Fibroblast of lung (primary cell): ENCODE data around the gene PITRM1. TPM values are rescaled to one million over a fixed set of nuclear protein-coding genes. Genes with fewer than 3 reads are reported as not detected.

Experiments
- DNase-seq, 2 donors: peaks; one replicate each; pipeline versions ENCODE4 v3.0.0 to v3.0.0-alpha.2; 2010; ENCODE audit warnings: low read depth in 2 of 2
- H2AFZ ChIP-seq: 2 replicates; pipeline ENCODE4 v1.5.1; 2012; ENCODE audit warnings: low read length, control low read depth, inconsistent platforms
- H3K27ac ChIP-seq: 2 replicates; pipeline ENCODE4 v1.5.1; 2011; ENCODE audit warnings: low read length, control low read depth; ENCODE audit not compliant: insufficient read depth
- H3K27me3 ChIP-seq: 2 replicates; pipeline ENCODE4 v1.5.1; 2011; ENCODE audit warnings: mild to moderate bottlenecking, low read length; ENCODE audit not compliant: control insufficient read depth, insufficient read depth
- H3K36me3 ChIP-seq: 2 replicates; pipeline ENCODE4 v1.5.1; 2011; ENCODE audit warnings: low read length; ENCODE audit not compliant: control insufficient read depth, insufficient read depth
- H3K4me1 ChIP-seq: 2 replicates; pipeline ENCODE4 v1.5.1; 2011; ENCODE audit warnings: low read length; ENCODE audit not compliant: control insufficient read depth, insufficient read depth; ENCODE audit errors: extremely low read depth
- H3K4me2 ChIP-seq: 2 replicates; pipeline ENCODE4 v1.5.1; 2011; ENCODE audit warnings: low read length, control low read depth; ENCODE audit not compliant: insufficient read depth; ENCODE audit errors: extremely low read depth
- H3K4me3 ChIP-seq, 4 experiments: fragments of 200-600 bp in 1 of 4; sonication (generic) in 1 of 4; replicated peaks in 1 of 4; 2 replicates each; pipeline ENCODE4 v1.5.1; 2011 to 2016; ENCODE audit warnings: low read length in 4 of 4, low read depth in 3 of 4, mild to moderate bottlenecking in 3 of 4, control low read depth in 2 of 4, inconsistent platforms in 1 of 4, mixed read lengths in 1 of 4; ENCODE audit not compliant: insufficient read depth in 1 of 4; ENCODE audit errors: control extremely low read depth in 1 of 4
- H3K79me2 ChIP-seq: 2 replicates; pipeline ENCODE4 v1.5.1; 2012; ENCODE audit warnings: mild to moderate bottlenecking, low read length, inconsistent platforms; ENCODE audit not compliant: control insufficient read depth, insufficient read depth
- H3K9ac ChIP-seq: 2 replicates; pipeline ENCODE4 v1.5.1; 2011; ENCODE audit warnings: mild to moderate bottlenecking, low read length, control low read depth; ENCODE audit not compliant: insufficient read depth
- H3K9me3 ChIP-seq: 2 replicates; pipeline ENCODE4 v1.5.1; 2012; ENCODE audit warnings: low read depth, low read length; ENCODE audit not compliant: control insufficient read depth, insufficient read depth
- H4K20me1 ChIP-seq: 2 replicates; pipeline ENCODE4 v1.5.1; 2011; ENCODE audit warnings: low read length; ENCODE audit not compliant: control insufficient read depth, insufficient read depth; ENCODE audit errors: extremely low read depth
- CTCF ChIP-seq, 2 donors: IDR thresholded peaks in 1 of 2; conservative IDR thresholded peaks in 1 of 2; 1 replicate in 1 of 2; 2 replicates in 1 of 2; pipeline ENCODE4 v1.5.1; 2011 to 2012; ENCODE audit warnings: low read length in 2 of 2, control low read depth in 1 of 2, inconsistent platforms in 1 of 2, low read depth in 1 of 2, mild to moderate bottlenecking in 1 of 2
- EZH2 ChIP-seq: IDR thresholded peaks from 2 replicates; pipeline ENCODE4 v1.5.1; 2012; ENCODE audit warnings: low read length, control low read depth, mild to moderate bottlenecking; ENCODE audit errors: missing control alignments
- polyA plus RNA-seq, 2 donors: library from polyadenylated mRNA; depleted of rRNA in 1 of 2; stranded (reverse) in 1 of 2; unstranded in 1 of 2; fragments of >200 nt; gene quantifications; 2 replicates each; pipeline ENCODE4 v1.2.1, GENCODE V29; 2011 to 2012; ENCODE audit warnings: missing spikeins in 1 of 2
- total RNA-seq: library from RNA; depleted of rRNA; stranded (reverse); fragments of >200 nt; gene quantifications from 2 replicates; pipeline ENCODE4 v1.2.1, GENCODE V29; 2014

Gene PITRM1
- total and polyA plus RNA-seq, 2 donors (not counting 1 experiment from before 2014, with no cell fraction given) = 53.1 to 73.7 TPM

- Histone ChIP-seq H3K4me3 (no peak overlapping the region), H3K4me2 (peak overlapping the region; percentile 59), H3K79me2 (peaks cover 27% of the 10 kb centered on the region), H2AFZ (no peak overlapping the region), H3K9me3 (no peaks in the 10 kb centered on the region), H3K36me3 (peaks cover 29% of the 10 kb centered on the region), H3K27me3 (no peaks in the 10 kb centered on the region), H3K27ac (peak overlapping the region; percentile 84), H3K9ac (peak overlapping the region; percentile 13), H4K20me1 (no peaks in the 10 kb centered on the region), H3K4me1 (peaks cover 11% of the 10 kb centered on the region)
- peak; percentile 49 to 71 for DNase-seq
- TF ChIP-seq CTCF (conservative IDR thresholded peaks at IDR 0.05 in 1 of 2, IDR thresholded peaks at IDR 0.05 in 1 of 2; ENCODE audit: low read depth in 1 of 2, low read length in 2 of 2) (no peak), EZH2 (no peak)
Measured at GRCh38 chr10:3102720-3103427, 69.7 kb downstream of the PITRM1 start.

- no peak overlapping the region for H3K27ac ChIP-seq
- TF ChIP-seq EZH2 (no peak), CTCF (conservative IDR thresholded peaks at IDR 0.05 in 1 of 2, IDR thresholded peaks at IDR 0.05 in 1 of 2; ENCODE audit: low read depth in 1 of 2, low read length in 2 of 2) (no peak)
- no peak overlapping the region for H3K4me2 ChIP-seq
- no peaks in the 10 kb centered on the region for H3K27me3 ChIP-seq
- peaks cover 39% of the 10 kb centered on the region for H3K79me2 ChIP-seq
- no peak for DNase-seq
- no peak overlapping the region for H3K9ac ChIP-seq
- H3K4me1 ChIP-seq = peaks cover 18% of the 10 kb centered on the region
- H3K9me3 ChIP-seq = no peaks in the 10 kb centered on the region
- no peaks in the 10 kb centered on the region for H4K20me1 ChIP-seq
- no peak overlapping the region for H3K4me3 ChIP-seq
- H3K36me3 ChIP-seq = peaks cover 29% of the 10 kb centered on the region
- H2AFZ ChIP-seq = no peak overlapping the region
Measured at GRCh38 chr10:3100856-3101640, 71.5 kb downstream of the PITRM1 start.

- H3K4me2 ChIP-seq = no peak overlapping the region
- H3K27me3 ChIP-seq = no peaks in the 10 kb centered on the region
- TF ChIP-seq CTCF (conservative IDR thresholded peaks at IDR 0.05 in 1 of 2, IDR thresholded peaks at IDR 0.05 in 1 of 2; ENCODE audit: low read depth in 1 of 2, low read length in 2 of 2) (no peak), EZH2 (no peak)
- peaks cover 21% of the 10 kb centered on the region for H3K4me1 ChIP-seq
- H3K4me3 ChIP-seq = no peak overlapping the region
- no peaks in the 10 kb centered on the region for H3K9me3 ChIP-seq
- peaks cover 39% of the 10 kb centered on the region for H3K79me2 ChIP-seq
- H3K27ac ChIP-seq = no peak overlapping the region
- H3K36me3 ChIP-seq = peaks cover 27% of the 10 kb centered on the region
- no peak overlapping the region for H3K9ac ChIP-seq
- no peak overlapping the region for H2AFZ ChIP-seq
- no peaks in the 10 kb centered on the region for H4K20me1 ChIP-seq
- DNase-seq = no peak
Measured at GRCh38 chr10:3100093-3100792, 72.3 kb downstream of the PITRM1 start.
